HepG2 (cell line): ENCODE data around the gene MRPL36. TPM values are rescaled to one million over a fixed set of nuclear protein-coding genes. Genes with fewer than 3 reads are reported as not detected.

Experiments
- ATAC-seq: fragments of 200-7000 bp; cut with Tn5 transposase; 3 replicates; pipeline ENCODE4 v1.9.1; 2020; ENCODE audit warnings: mild to moderate bottlenecking, moderate library complexity
- BruUV-seq: library from RNA; stranded (reverse); fragments of 400-500 nt; replicated peaks from 2 replicates; lab custom pipeline; 2021; lab: Mats Ljungman, UMichigan
- CTCF ChIA-PET: fragments of 300-600 bp; formaldehyde crosslinking; extraction: SDS; loops from one replicate; lab custom pipeline; 2021; ENCODE audit warnings: low total read pairs, inconsistent platforms, low intra/inter-chr PET ratio; lab: Yijun Ruan, JAX
- POLR2A ChIA-PET: fragments of 350-600 bp; sonication (Branson Sonifier 250); formaldehyde crosslinking; loops from one replicate; lab custom pipeline; 2020; ENCODE audit warnings: antibody characterized with exemption, inconsistent platforms; lab: Yijun Ruan, JAX
- DNase-seq: peaks from one replicate; pipeline ENCODE4 v3.0.0-alpha.2; 2015; ENCODE audit warnings: low spot score
- FAIRE-seq: peaks from 3 replicates; lab custom pipeline; 2011; peaks lifted over from hg19 to GRCh38; lab: Jason Lieb, UNC
- H2AFZ ChIP-seq: one replicate; pipeline ENCODE4 v1.6.1; 2011; ENCODE audit warnings: low read length, inconsistent platforms
- H3K27ac ChIP-seq: fragments of 300-600 bp; 3 replicates; pipeline ENCODE4 v1.8.0; 2011; ENCODE audit warnings: mixed run types, mild to moderate bottlenecking, mixed read lengths, low read length, inconsistent platforms; ENCODE audit not compliant: insufficient read depth; ENCODE audit errors: extremely low read length
- H3K27me3 ChIP-seq, 2 experiments: fragments of 200-600 bp in 1 of 2; 2 replicates in 1 of 2; 3 replicates in 1 of 2; pipeline versions ENCODE4 v1.6.0 to v1.8.0; 2011; ENCODE audit warnings: low read length in 2 of 2, mild to moderate bottlenecking in 2 of 2, moderate library complexity in 2 of 2, inconsistent platforms in 1 of 2; ENCODE audit not compliant: insufficient read depth in 2 of 2, control insufficient read depth in 1 of 2
- H3K36me3 ChIP-seq, 2 experiments: fragments of 200-600 bp in 1 of 2; replicated peaks in 1 of 2; 2 replicates in 1 of 2; 3 replicates in 1 of 2; pipeline versions ENCODE4 v1.5.1 to v1.8.0; 2011; ENCODE audit warnings: low read length in 2 of 2, inconsistent platforms in 1 of 2; ENCODE audit not compliant: insufficient read depth in 2 of 2, control insufficient read depth in 1 of 2
- H3K4me1 ChIP-seq: 2 replicates; pipeline ENCODE4 v1.5.1; 2012; ENCODE audit warnings: low read length, inconsistent platforms; ENCODE audit not compliant: insufficient read depth
- H3K4me2 ChIP-seq: 2 replicates; pipeline ENCODE4 v1.6.0; 2011; ENCODE audit warnings: low read depth, low read length, inconsistent platforms
- H3K4me3 ChIP-seq, 3 experiments: fragments of 200-600 bp in 1 of 3; sonication (generic), shearing (Covaris generic) in 1 of 3; replicated peaks in 1 of 3; 2 replicates each; pipeline ENCODE4 v1.5.1; 2011 to 2016; ENCODE audit warnings: low read length in 3 of 3, inconsistent platforms in 2 of 3, low read depth in 2 of 3, mild to moderate bottlenecking in 2 of 3, control low read depth in 1 of 3, mixed read lengths in 1 of 3; ENCODE audit not compliant: insufficient read depth in 1 of 3
- H3K79me2 ChIP-seq: one replicate; pipeline ENCODE4 v1.6.1; 2011; ENCODE audit warnings: low read length, inconsistent platforms; ENCODE audit not compliant: insufficient read depth
- H3K9ac ChIP-seq: 2 replicates; pipeline ENCODE4 v1.6.0; 2011; ENCODE audit warnings: mild to moderate bottlenecking, low read depth, low read length, inconsistent platforms; ENCODE audit not compliant: insufficient read depth
- H3K9me3 ChIP-seq: 2 replicates; pipeline ENCODE4 v1.5.1; 2012; ENCODE audit warnings: mild to moderate bottlenecking, low read length
- H4K20me1 ChIP-seq: 2 replicates; pipeline ENCODE4 v1.6.0; 2011; ENCODE audit warnings: inconsistent platforms, mild to moderate bottlenecking, low read length, moderate library complexity; ENCODE audit not compliant: insufficient read depth
- CENPX ChIP-seq: sonication (generic); formaldehyde crosslinking; IDR thresholded peaks from 2 replicates; pipeline ENCODE4 v1.9.0; 2021; ENCODE audit warnings: mild to moderate bottlenecking, missing genetic modification reagents, moderate library complexity
- CREB3 ChIP-seq: sonication (generic); formaldehyde crosslinking; IDR thresholded peaks from 2 replicates; pipeline ENCODE4 v1.5.0; 2020; ENCODE audit warnings: missing genetic modification reagents
- E2F1 ChIP-seq: sonication (generic); formaldehyde crosslinking; IDR thresholded peaks from 2 replicates; pipeline ENCODE4 v1.5.0; 2020; ENCODE audit warnings: missing genetic modification reagents
- FOXO4 ChIP-seq: sonication (generic); formaldehyde crosslinking; conservative IDR thresholded peaks from 2 replicates; pipeline ENCODE4 v1.8.1; 2023; ENCODE audit warnings: missing genetic modification reagents
- FOXP1 ChIP-seq, 2 experiments: fragments of 450-650 bp in 1 of 2; IDR thresholded peaks; 2 replicates each; pipeline ENCODE4 v1.6.1; 2017 to 2018; ENCODE audit warnings: antibody characterized with exemption in 1 of 2
- MTA1 ChIP-seq: sonication (generic); formaldehyde crosslinking; IDR thresholded peaks from 2 replicates; pipeline ENCODE4 v1.4.0; 2020; ENCODE audit warnings: missing genetic modification reagents, mild to moderate bottlenecking, borderline replicate concordance
- SYNCRIP ChIP-seq: fragments of 200-400 bp; formaldehyde crosslinking; IDR thresholded peaks from 2 replicates; pipeline ENCODE4 v1.6.1; 2018; ENCODE audit warnings: mild to moderate bottlenecking, low read depth, low read length; ENCODE audit not compliant: insufficient read depth
- TBX2 ChIP-seq: sonication (generic); formaldehyde crosslinking; IDR thresholded peaks from 2 replicates; pipeline ENCODE4 v1.5.0; 2020; ENCODE audit warnings: missing genetic modification reagents, mild to moderate bottlenecking, borderline replicate concordance
- TCF7L2 ChIP-seq: IDR thresholded peaks from 2 replicates; pipeline ENCODE4 v1.6.1; 2011; ENCODE audit warnings: mild to moderate bottlenecking, low read depth, low read length, moderate library complexity
- ZKSCAN8 ChIP-seq: IDR thresholded peaks from 2 replicates; pipeline ENCODE4 v1.6.1; 2016; ENCODE audit warnings: borderline replicate concordance, missing genetic modification reagents, missing compliant biosample characterization
- ZNF879 ChIP-seq: sonication (generic); formaldehyde crosslinking; IDR thresholded peaks from 2 replicates; pipeline ENCODE4 v1.8.1; 2023; ENCODE audit warnings: missing genetic modification reagents
- WGBS: methylation state at CpG from one replicate; pipeline ENCODE4 v1.1.6; 2017; ENCODE audit warnings: low lambda C conversion rate; 5-methylcytosine and 5-hydroxymethylcytosine counted together
- in situ Hi-C: cut with HindIII; loops from 2 replicates; pipeline ENCODE4 v1.10.0; 2017; ENCODE audit warnings: low pct_unique_long_range_greater_than_20kb; ENCODE audit not compliant: extremely low pct_ligation_motif_present
- intact Hi-C: fragments of 100-400 bp; cut with micrococcal nuclease; formaldehyde crosslinking; loops from one replicate; pipeline ENCODE4 v1.10.0; 2022; ENCODE audit not compliant: unreplicated experiment
- polyA plus RNA-seq, 8 experiments: library from polyadenylated mRNA; depleted of rRNA in 3 of 8; stranded (reverse) in 7 of 8; unstranded in 1 of 8; fragments of >200 nt; fragmentation: Illumina TruSeq in 4 of 8; extraction: Trizol in 4 of 8; gene quantifications; 2 replicates each; pipeline versions ENCODE4 v1.2.1 to v1.2.3, GENCODE V29; 2011 to 2016; ENCODE audit warnings: low read depth in 4 of 8, missing spikeins in 1 of 8, mixed read lengths in 1 of 8; ENCODE audit not compliant: insufficient read depth in 1 of 8
- total RNA-seq, 5 experiments: library from RNA; depleted of rRNA; stranded (reverse); fragments of >200 nt; fragmentation: Illumina TruSeq; extraction: Trizol; gene quantifications; 2 replicates each; pipeline ENCODE4 v1.2.3, GENCODE V29; 2016; ENCODE audit warnings: low read depth in 1 of 5
- TF ChIP-seq, protein P1 (sequence below): sonication (generic); formaldehyde crosslinking; IDR thresholded peaks from 2 replicates; pipeline ENCODE4 v1.5.0; 2020; ENCODE audit warnings: mild to moderate bottlenecking, missing genetic modification reagents, borderline replicate concordance

Gene MRPL36
- total and polyA plus RNA-seq, 2 of the 13 experiments (the other 11 are each of a cell fraction or from before 2014, with no cell fraction given), result 71.3 to 113 TPM

GRCh38 chr5:1817261-1818043, 17.8 kb upstream of the MRPL36 start:
- no peaks in the 10 kb centered on the region for H3K79me2 ChIP-seq
- peaks cover 31 to 69% of the 10 kb centered on the region in 2 experiments for H3K36me3 ChIP-seq
- FAIRE-seq, result no peak
- no peaks in the 10 kb centered on the region for H3K4me1 ChIP-seq
- POLR2A ChIA-PET, result no interaction called here
- no peak overlapping the region for H3K4me3 ChIP-seq
- H3K4me2 ChIP-seq, result no peak overlapping the region
- TF ChIP-seq FOXP1 (IDR thresholded peaks at IDR 0.05) (no peak), FOXP1 (CRISPR knock-in tag; IDR thresholded peaks at IDR 0.05) (no peak), CREB3 (CRISPR knock-in tag) (no peak), ZKSCAN8 (CRISPR knock-in tag) (no peak), CENPX (CRISPR knock-in tag) (no peak), E2F1 (no peak), FOXO4 (CRISPR knock-in tag) (no peak), SYNCRIP (no peak), ZNF879 (CRISPR knock-in tag) (no peak), TBX2 (CRISPR knock-in tag) (no peak), MTA1 (CRISPR knock-in tag) (no peak), TCF7L2 (no peak)
- TF ChIP-seq, protein P1, sequence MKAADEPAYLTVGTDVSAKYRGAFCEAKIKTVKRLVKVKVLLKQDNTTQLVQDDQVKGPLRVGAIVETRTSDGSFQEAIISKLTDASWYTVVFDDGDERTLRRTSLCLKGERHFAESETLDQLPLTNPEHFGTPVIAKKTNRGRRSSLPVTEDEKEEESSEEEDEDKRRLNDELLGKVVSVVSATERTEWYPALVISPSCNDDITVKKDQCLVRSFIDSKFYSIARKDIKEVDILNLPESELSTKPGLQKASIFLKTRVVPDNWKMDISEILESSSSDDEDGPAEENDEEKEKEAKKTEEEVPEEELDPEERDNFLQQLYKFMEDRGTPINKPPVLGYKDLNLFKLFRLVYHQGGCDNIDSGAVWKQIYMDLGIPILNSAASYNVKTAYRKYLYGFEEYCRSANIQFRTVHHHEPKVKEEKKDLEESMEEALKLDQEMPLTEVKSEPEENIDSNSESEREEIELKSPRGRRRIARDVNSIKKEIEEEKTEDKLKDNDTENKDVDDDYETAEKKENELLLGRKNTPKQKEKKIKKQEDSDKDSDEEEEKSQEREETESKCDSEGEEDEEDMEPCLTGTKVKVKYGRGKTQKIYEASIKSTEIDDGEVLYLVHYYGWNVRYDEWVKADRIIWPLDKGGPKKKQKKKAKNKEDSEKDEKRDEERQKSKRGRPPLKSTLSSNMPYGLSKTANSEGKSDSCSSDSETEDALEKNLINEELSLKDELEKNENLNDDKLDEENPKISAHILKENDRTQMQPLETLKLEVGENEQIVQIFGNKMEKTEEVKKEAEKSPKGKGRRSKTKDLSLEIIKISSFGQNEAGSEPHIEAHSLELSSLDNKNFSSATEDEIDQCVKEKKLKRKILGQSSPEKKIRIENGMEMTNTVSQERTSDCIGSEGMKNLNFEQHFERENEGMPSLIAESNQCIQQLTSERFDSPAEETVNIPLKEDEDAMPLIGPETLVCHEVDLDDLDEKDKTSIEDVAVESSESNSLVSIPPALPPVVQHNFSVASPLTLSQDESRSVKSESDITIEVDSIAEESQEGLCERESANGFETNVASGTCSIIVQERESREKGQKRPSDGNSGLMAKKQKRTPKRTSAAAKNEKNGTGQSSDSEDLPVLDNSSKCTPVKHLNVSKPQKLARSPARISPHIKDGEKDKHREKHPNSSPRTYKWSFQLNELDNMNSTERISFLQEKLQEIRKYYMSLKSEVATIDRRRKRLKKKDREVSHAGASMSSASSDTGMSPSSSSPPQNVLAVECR (CRISPR knock-in tag), result no peak
- TF ChIP-seq, all 625 proteins: peak for 0
- intact Hi-C loops, result no loop called here
- H4K20me1 ChIP-seq, result no peaks in the 10 kb centered on the region
- DNase-seq (no peak), ATAC-seq (peak; percentile 34; the same call in 1 of the 3 replicates)
- no peak overlapping the region for H2AFZ ChIP-seq
- CTCF ChIA-PET, result no interaction called here
- no peaks in the 10 kb centered on the region for H3K9me3 ChIP-seq
- no peak overlapping the region for H3K9ac ChIP-seq
- BruUV-seq, result no TSS peak
- H3K27ac ChIP-seq, result no peak overlapping the region
- no peaks in the 10 kb centered on the region for H3K27me3 ChIP-seq
- in situ Hi-C loops, result no loop called here
- 93% methylated on average over 13 of the region's 15 CpGs for WGBS
